ENCODE measurements around the gene TAF5.
"Not testable (repeated sequence)": the region's sequence is repeated elsewhere in the genome, so short reads cannot be mapped to it uniquely, and the experiment has no call there.

Gene TAF5

DNA sequence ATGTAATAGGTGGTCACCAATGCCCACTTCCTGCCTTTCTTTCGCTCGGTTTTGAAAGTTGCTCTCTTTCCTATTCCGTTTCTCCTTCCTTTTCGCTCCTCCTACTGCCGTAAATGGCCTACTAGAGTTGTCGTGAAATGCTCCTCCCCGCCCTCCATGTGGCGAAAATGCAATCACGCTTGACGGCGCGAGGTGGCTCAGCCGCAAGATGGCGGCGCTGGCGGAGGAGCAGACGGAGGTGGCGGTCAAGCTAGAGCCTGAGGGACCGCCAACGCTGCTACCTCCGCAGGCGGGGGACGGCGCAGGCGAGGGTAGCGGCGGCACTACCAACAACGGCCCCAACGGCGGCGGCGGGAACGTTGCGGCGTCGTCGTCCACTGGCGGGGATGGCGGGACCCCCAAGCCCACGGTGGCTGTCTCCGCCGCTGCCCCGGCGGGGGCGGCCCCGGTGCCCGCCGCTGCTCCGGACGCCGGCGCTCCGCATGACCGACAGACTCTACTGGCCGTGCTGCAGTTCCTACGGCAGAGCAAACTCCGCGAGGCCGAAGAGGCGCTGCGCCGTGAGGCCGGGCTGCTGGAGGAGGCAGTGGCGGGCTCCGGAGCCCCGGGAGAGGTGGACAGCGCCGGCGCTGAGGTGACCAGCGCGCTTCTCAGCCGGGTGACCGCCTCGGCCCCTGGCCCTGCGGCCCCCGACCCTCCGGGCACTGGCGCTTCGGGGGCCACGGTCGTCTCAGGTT, at the start of gene TAF5:
Gene TAF5 (plus strand): TSS at position 195 of the 737 bp plus-strand sequence. CDS start 14 bp downstream, at position 209.
- DNase-seq = peak; percentile 80

DNA sequence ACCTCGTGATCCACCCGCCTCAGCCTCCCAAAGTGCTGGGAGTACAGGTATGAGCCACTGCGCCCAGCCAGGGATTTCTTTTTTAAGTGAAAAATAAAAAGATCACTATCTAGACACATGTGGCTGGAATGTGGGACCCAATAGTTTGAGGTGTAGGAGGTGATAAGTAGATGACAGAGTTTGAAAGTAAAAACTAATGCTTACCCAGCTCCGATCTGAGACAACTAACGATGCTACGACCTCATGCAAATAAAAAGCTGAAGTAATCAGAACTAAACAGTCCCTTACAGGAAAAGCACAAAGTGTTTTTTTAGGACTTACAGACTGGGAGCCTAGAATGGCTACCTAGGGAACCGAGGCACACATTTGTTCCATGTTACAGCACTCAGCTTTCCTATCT, 39.9 kb upstream of the TAF5 start:
- DNase-seq = no peak

DNA sequence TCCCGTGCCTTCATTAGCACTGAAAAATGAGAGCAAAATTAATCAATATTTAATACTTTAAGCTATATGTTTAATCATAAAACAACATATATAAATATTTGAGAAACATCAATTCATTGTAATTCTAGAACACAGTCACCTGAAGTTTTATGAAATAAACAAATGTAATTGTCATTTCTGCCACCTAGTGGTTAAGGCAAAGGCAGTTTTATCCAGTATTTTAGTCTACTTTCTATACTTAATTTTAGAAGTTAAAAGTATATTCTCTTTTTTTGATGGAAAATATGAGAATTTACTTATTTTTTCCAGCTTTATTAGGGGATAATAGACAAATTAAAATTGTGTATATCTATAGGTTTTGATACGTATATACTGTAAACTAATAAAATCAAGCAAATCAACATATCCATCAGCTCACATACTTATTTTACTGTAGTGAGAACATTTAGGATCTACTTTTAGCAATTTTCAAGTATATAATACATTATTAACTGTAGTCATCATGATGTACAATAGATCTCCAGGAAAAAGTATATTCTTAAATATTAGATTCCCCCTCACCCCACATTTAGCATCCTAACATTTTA, 33.7 kb upstream of the TAF5 start:
- no peak for DNase-seq

DNA sequence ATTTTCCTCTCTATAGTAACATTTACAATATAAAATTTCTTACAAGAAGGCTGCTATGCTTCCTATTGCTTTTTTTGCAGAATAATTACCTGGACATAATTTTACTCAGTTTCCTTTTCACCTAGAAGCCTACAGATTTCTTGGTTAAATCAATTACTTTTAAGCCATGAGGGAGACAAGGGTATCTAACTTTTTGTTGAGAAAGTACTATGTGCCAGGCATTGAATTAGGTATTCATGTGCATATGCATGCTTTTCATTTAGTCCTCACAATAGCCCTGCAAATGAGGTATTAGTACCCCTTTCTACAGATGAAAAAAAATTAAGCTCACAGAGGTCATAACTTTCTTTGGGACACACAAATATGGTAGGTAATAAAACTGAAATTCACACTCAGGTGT, 33.2 kb upstream of the TAF5 start:
- no peak for DNase-seq

DNA sequence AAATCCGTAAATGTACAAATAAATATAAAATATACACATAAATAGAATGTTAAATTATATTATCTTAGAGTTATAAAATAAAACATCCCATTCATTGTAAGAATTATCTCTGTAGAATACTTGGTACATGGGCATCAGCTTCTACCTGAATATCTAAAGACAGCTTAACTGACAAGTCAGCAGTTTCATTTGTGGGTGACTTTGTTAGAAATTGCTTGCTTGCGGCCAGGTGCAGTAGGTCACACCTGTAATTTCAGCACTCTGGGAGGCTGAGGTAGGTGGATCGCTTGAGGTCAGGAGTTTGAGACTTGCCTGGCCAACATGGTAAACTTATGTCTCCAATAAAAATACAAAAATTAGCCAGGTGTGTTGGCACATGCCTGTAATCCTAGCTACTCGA, 31.4 kb upstream of the TAF5 start:
- DNase-seq = no peak

DNA sequence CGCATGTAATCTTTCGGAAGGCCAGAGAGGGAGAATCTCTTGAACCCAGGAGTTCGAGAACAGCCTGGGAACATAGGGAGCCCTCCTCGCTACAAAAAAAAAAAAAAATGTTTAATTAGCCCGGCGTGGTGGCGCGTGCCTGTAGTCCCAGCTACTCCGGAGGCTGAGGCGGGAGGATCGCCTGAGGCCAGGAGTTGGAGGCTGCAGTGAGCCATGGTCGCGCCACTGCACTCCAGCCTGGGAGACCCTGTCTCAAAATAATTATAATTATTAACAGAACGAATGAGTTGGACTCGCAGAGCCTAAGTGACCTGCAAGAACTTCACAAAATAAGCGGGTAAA, 17.6 kb upstream of the TAF5 start:
- DNase-seq = no peak

DNA sequence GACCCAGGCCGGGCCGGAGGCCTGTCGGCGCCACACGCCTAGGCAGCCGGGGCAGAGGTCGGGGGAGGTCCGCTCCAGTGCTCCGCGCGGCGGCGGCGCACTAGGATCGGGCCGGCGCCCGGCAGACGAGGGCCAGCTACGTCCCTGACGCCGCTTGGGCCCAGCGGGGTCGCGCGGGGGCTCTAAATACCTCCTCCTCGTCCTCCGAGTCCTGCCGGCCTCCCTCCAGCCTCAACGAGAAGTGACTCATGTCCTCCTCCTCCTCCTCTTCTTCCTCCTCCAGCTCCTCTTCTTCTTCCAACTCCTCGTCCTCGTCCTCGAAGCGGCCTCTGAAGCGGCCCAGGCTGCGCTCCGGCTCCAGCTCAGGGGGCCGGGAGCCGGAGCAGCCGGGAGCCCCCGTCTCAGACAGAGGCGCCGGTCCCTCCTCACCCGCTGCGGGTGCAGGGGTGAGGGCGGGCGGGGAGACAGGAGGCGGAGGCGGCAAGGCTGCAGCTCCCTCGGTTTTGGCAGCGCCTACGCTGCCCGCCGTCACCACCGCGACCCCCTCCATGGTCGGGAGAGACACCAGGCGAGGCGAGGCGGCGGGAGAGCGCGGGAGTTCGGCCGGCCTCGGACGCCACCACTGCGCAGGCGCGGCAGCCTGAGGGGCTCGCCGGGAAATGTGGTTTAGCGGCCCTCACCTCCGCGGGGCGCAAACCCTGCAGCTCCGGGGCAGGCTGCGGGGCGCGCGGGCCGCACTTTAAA, 17.1 kb upstream of the TAF5 start, which contains the start of gene PCGF6:
Gene PCGF6 (minus strand): TSS at position 624 of the 744 bp plus-strand sequence. CDS start 74 bp downstream, at position 550.
- no peak for DNase-seq

DNA sequence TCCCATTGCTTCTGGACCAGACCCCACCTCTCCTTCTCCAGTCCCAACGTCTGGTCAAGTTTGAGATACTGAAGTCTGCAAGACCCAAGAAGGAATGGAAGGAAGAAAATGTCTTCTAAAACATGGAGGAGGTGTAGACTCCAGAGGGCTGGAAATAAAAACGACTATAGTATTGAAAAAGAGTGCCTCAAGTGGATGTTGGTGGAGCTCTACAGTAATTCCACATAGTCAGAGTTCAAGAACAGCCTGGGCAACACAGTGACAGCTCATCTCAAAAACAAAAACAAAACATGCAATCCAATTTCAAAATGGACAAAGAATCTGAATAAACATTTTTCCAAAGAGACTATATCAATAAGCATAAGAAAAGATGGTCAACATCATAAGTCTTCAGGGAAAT, 14.5 kb upstream of the TAF5 start:
- DNase-seq = no peak

DNA sequence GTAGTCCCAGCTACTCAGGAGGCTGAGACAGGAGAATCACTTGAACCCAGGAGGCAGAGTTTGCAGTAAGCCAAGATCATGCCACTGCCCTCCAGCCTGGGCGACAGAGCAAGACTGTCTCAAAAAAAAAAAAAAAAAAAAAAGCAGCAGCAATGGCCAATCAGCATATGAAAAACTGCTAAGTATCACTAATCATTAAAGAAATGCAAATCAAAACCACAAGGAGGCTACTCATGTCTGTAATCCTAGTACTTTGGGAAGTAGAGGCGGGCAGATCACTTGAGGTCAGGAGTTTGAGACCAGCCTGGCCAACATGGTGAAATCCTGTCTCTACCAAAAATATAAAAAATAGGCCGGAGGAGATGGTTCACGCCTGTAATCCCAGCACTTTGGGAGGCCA, 13.2 kb upstream of the TAF5 start:
- DNase-seq = not testable (repeated sequence)

DNA sequence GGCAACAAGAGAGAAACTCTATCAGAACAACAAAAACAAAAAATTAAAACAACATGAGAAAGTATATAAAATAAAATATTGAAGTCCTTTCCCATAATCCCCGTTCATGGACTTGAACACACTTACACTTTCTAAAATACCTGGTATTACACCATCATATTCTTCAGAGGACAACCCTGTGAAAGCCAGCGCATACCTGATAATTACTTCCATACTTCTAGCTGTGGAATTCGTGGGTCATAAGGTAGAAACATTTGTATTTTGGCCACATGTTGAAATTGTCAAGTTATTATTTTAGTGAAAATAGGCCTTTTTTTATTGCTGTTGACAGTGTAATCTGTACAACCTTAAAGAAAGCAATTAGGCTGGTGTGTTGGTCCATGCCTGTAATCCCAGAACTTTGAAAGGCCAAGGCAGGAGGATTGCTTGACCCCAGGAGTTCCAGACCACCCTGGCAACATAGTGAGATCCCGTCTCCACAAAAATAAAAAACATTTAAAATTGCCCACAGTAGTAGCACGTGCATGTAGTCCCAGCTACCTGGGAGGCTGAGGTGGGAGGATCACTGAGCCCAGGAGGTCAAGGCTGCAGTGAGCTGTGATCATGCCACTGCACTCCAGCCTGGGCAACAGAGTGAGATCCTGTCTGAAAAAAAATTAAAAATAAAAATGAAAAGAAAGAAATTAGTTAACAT, 11.7 kb upstream of the TAF5 start:
- DNase-seq = no peak

DNA sequence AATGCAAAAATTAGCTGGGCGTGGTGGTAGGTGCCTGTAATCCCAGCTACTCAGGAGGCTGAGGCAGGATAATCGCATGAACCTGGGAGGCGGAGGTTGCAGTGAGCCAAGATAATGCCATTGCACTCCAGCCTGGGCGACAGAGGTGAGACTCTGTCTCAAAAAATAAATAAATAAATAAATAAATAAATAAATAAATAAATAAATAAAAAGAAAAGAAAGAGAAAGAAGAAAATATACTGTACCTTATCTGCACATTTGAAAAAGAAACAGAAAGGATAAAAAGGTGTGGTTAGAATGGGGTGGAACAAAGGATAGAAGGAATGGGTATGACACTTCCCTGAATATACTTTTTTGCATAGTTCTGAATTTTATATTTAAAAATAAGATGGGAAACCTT, 8.3 kb upstream of the TAF5 start:
- not testable (repeated sequence) for DNase-seq

DNA sequence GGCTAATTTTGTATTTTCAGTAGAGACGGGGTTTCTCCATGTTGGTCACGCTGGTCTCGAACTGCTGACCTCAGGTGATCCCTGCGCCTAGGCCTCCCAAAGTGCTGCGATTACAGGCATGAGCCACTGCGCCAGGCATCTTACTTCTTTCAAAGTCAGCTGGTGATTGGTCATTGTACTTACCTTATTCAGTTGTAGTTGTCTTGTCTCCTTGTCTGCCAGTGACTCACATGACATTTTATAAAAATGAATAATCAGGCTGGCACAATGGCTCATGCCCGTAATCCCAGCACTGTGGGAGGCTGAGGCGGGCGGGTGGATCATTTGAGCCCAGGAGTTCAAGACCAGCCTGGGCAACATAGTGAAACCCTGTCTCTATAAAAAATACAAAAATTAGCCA, 7.0 kb upstream of the TAF5 start:
- DNase-seq = not testable (repeated sequence)

DNA sequence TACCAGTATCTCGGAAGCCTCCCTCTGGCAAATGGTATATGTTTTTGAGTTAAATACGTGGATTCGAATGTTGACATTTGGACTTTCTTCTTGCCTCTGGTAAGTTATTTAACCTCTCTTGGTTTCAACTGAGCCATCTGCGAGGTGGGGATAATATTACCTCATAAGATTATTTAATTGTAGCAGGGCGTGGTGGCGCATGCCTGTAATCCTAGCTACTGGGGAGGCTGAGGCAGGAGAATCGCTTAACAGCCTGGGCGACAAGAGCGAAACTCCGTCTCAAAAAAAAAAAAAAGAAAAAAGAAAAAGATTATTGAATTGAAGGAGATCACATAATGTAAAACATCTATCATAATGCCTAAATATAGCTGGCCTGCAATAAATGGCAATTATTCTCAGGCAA, 396 bp upstream of the TAF5 start:
- DNase-seq = no peak

DNA sequence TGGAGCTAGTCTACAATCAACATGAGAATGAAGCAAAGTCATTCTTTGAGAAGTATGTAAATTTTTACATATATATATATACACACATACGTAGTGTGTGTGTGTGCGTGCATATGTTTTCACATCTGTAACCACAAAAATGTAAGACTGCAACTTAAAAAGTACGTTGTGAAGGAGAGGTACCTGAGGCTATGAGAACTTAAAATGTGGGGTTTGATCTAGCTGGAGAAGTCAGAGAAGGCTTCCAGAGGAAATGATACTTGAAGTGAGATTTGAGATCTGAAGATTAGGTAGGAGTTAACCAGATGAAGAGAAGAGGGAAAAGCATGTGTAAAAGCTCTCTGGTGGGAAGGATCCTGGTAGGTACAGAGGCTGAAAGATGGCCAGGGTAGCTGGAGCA, 5.8 kb downstream of the TAF5 start:
- DNase-seq = no peak

DNA sequence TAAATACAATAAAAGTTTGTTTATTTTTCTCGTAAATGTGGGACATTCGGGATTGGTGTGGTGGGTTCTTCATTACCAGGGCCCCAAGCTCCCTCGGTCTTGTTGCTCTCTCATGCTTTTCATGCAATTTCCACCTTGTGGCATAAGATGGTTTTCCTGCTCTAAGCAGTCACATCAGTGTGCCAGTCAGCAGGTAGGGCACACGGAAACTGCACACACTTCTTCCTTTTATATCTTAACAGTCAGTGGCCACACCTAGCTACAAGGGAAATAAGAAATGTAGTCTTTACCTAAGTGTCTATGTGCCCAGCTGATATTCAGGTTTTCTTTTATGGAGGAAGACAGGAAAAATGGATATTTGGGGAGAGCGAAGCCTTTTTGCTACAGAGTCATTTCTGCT, 6.5 kb downstream of the TAF5 start:
- DNase-seq = no peak

DNA sequence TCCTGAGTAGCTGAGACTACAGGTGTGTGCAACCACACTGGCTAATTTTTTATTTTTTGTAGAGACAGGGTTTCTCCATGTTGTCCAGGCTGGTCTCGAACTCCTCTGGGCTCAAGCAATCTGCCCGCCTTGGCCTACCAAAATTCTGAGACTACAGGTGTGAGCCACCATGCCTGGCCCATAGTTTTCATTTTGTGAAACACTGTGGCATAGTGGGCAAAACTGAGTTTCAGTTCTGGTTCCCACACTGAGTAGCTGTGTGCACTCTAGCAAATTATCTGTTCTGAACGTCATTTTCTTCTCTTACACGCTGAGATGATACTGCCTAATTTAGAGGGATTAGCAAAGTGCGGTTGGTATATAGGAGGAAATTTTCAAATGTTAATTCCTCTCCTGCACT, 15.0 kb downstream of the TAF5 start:
- no peak for DNase-seq

DNA sequence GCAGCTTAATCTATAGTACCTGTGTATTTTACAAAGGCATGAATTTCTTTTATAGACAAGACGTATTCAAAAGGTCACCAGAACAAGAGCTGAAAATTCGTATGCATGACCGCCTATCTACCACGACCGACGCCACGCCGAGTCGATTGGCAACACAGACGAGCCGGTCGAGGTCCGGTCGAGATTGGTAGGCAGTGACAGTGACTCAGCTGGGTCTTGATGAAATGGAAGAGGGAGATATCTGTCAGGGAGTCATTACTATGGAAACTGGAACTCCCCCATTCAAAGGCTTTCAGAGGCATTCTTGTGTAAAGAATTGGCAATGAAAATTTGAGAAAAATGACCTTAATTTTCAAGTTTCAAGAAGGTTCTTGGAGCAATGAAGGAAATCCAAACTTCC, 26.4 kb downstream of the TAF5 start:
- no peak for DNase-seq

DNA sequence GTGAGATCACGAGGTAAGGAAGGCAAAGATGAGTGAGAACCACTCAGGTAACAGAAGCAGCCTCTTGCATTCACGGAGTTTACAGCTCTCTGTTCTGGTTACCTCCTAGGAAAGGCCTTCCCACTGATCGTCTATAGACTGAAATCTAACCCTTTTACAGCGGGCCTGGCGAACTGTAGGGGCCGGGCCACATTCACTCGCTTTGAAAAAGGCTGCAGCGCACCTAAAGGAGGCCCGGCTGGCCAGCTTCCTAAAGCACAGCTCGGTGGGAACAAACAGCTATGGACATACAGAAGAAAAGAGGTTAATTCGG, 27.9 kb downstream of the TAF5 start:
- DNase-seq = no peak

DNA sequence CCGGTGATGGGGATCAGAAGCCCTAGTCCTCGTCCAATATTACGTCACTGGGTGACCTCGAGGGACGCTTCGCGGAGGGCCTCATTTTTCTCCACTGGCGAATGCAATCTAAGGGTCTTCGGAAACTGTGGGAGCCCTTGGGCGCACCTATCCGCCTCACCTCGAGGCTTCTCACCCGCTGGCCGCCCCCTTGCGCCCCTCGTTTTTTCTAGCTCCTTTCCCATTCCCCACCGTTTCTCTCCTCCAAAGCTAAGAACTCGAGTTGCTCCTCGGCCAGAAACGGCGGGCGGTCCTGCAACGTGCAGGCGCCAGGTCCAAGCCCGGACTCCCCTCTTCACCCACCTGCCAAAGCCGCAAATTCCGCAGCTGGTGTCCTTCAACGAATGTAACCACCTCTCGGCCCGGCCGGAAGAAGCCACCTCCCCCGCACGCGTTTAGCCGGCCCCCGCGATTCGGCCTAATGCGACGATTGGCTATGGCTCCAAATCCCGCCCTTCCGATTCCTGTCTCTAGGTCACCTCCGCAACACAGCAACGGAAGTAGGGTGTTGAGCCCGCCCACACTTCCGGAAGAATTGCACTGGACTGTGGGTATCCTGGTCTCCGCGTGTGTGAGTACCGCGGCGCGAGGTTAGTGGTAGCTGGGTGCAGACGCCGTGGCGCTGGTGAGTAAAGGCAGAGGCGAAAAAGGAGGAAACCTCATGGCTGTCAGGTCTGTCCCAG, 28.5 kb downstream of the TAF5 start, which contains the start of the genes ATP5MK and PDCD11:
Gene ATP5MK (minus strand): TSS at position 409 of the 722 bp plus-strand sequence. CDS start 4,018 bp downstream, outside the sequence.
Gene PDCD11 (plus strand): TSS at position 560 of the 722 bp plus-strand sequence. CDS start 1,801 bp downstream, outside the sequence.
- DNase-seq = peak; percentile 90

DNA sequence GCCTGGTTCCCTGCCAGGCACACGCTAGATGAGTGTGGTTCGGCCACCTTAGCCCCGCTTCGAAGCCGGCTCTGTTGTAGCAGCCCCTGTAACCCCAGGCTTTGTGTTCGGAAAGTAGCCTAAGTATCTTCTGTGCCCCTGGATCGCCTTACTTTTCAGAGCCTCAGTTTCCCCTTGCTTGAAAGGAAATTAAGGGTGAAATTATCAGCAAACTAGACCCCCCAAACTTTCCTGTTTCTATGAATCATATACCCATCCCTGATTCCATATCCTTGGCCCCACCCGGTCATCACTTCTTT, 29.0 kb downstream of the TAF5 start:
- no peak for DNase-seq

DNA sequence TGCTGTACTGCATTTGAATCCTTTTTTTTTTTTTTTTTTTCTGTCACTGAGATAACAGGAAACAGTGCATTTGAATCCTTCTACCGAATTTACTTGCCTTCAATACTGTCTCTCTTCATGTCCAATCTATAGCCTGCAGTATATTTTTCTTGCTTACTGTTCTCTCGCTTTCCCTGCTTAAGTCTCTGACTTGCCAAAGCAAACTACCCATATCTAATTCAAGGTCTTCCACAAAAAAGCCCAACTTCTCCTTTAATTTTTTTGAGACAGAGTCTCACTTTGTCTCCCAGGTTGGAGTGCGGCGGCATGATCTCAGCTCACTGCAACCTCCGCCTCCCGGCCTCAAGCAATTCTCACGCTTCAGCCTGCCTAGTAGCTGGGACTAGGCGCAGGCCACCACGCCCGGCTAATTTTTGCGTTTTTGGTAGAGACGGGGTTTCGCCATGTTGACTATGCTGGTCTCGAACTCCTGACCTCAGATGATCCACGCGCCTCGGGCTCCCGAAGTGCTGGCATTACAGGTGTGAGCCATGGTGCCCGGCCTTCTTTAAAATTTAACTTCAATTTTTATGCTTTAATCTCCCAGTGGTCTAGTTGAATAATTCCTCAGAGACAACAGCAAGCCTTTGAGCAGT, 29.5 kb downstream of the TAF5 start:
- DNase-seq = no peak

DNA sequence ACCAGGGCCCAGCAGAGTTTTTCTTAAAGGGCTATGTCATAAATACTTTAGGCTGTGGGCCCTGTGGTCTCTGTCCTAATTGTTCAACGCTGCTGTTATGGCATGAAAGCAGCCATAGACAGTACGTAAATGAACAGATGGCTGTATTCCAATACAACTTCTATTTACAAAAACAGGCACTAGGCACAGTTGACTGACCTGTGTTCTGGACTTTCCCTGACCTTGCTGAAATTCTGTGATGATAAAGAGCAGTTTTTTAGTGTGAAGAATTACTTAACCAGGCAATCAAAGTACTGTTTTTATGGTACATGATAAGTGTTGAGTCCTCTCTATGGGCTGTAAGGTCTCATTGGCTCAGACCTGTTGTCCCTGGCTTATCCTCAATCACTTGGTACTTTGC, 45.8 kb downstream of the TAF5 start:
- no peak for DNase-seq

Measured in SIG-M5 (cell line).